Activated CD4-positive, alpha-beta T cell treated with anti-CD3 and anti-CD28 coated beads for 36 hours (primary cell): ENCODE data around the gene NTMT2. TPM values are rescaled to one million over a fixed set of nuclear protein-coding genes. Genes with fewer than 3 reads are reported as not detected.

Experiments
- ATAC-seq: fragments of 200-7000 bp; cut with Tn5 transposase; one replicate; pipeline ENCODE4 v1.10.0; 2021; ENCODE audit warnings: mild to moderate bottlenecking, moderate library complexity
- CTCF ChIA-PET: fragments of 350-600 bp; sonication (Branson Sonifier 250); formaldehyde crosslinking; loops from one replicate; lab custom pipeline; 2021; ENCODE audit warnings: antibody characterized with exemption; lab: Charles Lee
- POLR2A ChIA-PET: fragments of 350-600 bp; sonication (Branson Sonifier 250); formaldehyde crosslinking; loops from one replicate; lab custom pipeline; 2021; ENCODE audit warnings: antibody characterized with exemption, inconsistent platforms; lab: Charles Lee
- DNase-seq: peaks from one replicate; pipeline ENCODE4 v3.0.0-alpha.2; 2020
- H3K27ac Mint-ChIP-seq: one replicate; pipeline ENCODE4 v1.8.0; 2021; ENCODE audit warnings: mixed read lengths
- H3K27me3 Mint-ChIP-seq: one replicate; pipeline ENCODE4 v1.8.0; 2021; ENCODE audit warnings: mixed read lengths
- H3K36me3 Mint-ChIP-seq: one replicate; pipeline ENCODE4 v1.8.0; 2021; ENCODE audit warnings: low read depth, mixed read lengths
- H3K4me1 Mint-ChIP-seq: one replicate; pipeline ENCODE4 v1.8.0; 2021; ENCODE audit warnings: mixed read lengths
- H3K4me3 Mint-ChIP-seq: one replicate; pipeline ENCODE4 v1.8.0; 2021; ENCODE audit warnings: mild to moderate bottlenecking, moderate library complexity, mixed read lengths
- H3K9me3 Mint-ChIP-seq: one replicate; pipeline ENCODE4 v1.8.0; 2021; ENCODE audit warnings: low read depth, mixed read lengths
- intact Hi-C, 2 experiments: fragments of 100-400 bp; cut with DNase I in 1 of 2; cut with micrococcal nuclease in 1 of 2; formaldehyde crosslinking; loops; one replicate each; pipeline versions ENCODE4 v1.14.2 to v1.15.1; 2022 to 2024; cut with DNase I, micrococcal nuclease
- microRNA-seq: library from miRNA; unstranded; fragments of <30 nt; microRNA quantifications from one replicate; pipeline ENCODE4 v1.2.0, GENCODE V29; 2021; ENCODE audit warnings: borderline replicate concordance
- total RNA-seq, 2 experiments: library from RNA; stranded (reverse); gene quantifications; one replicate each; pipeline ENCODE4 v1.2.3, GENCODE V29; 2021

Gene NTMT2
- total RNA-seq, 2 experiments from 2014 or later = not detected

DNA sequence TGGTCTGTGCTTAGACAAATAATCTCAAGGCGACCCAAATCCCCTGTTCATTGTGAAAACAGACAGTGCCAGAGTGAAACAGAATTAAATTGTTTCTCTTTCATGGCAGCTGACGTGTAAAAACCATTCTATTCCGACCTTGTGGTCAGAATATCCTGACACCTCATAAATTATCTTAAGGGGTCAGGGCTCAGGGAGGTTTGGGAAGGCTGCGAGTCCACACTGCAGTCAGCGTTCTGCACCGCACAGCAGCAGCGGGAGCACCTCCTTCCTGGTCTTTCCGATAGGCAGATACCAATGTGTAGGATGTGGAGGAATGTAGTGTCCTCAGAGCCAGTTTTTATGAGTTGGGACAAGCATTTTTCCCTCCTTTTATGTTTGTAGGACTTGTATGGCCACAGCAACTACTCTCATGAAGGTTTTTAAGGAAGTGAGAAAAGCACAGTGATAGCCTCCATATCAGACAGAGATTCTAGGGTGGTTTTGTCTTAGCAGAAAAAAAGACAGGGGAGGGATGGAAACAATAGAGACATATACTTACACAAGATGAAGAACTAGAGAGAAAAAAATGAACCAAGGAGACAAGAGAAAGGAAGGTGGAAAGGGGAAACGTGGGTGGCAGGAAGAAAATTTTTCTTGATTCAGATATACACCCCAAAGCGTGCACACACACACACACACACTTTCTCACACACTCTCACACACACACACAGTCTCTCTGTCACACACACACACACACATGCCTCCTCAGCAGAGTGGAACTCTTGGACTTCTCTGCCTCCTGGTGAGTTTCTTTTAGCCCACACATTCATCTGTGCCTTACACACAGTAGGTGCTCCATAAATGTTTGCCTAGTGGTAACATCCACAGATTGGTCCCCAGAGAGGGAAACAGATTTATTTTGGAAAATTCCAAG is 68.6 kb downstream of the NTMT2 start:
- no peak overlapping the region for H3K4me3 Mint-ChIP-seq

DNA sequence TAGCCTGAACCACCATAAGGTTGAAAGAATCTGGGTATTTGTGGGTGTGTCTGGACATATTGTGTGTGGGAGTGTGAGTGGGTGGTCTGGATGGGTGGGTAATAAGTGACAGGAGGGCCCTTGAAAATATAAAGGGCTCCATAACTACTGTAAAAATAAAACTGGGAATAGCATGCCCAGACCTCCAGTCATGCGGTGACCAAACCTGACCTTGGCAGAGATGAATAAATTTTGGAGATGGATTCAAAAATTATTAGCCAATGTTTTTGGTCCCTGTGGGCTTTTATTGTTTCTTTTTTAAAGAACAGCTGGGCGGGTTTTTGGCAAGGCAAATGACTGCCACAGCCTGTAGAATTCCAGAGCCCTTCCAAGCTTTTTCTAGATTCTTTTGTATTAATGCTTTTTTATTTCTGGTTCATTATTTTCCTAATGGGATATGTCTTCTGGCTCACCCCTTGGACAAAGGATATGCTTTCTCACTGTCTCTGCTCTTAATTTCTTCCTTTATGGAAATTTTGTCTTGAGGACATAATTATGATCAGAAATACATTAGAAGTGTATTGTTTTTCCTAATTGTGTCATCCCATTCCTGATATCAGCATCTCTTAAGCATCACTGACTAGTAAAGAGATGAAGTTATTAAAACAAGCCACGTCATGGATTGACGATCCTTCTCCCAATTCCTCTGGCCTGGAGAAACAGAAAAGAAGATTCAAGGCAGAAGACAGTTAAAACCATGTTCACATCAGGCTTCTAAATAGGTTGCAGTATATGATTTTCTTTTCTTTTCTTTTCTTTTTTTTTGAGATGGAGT is 69.5 kb downstream of the NTMT2 start:
- ATAC-seq = no peak
- Mint-ChIP-seq H3K27ac (no peak overlapping the region), H3K4me1 (peaks cover 7% of the 10 kb centered on the region), H3K4me3 (no peak overlapping the region), H3K9me3 (no peaks in the 10 kb centered on the region), H3K27me3 (peaks cover 34% of the 10 kb centered on the region), H3K36me3 (no peaks in the 10 kb centered on the region)
- ChIA-PET POLR2A (no interaction called here), CTCF (no interaction called here)
- no peak for DNase-seq
- intact Hi-C loops = no loop called here

More for the DNA sequence above, 68.6 kb downstream of the NTMT2 start:
- Mint-ChIP-seq H3K27me3 (peaks cover 37% of the 10 kb centered on the region), H3K9me3 (no peaks in the 10 kb centered on the region), H3K36me3 (no peaks in the 10 kb centered on the region), H3K27ac (no peak overlapping the region), H3K4me1 (peaks cover 7% of the 10 kb centered on the region)
- POLR2A ChIA-PET = no interaction called here
- ATAC-seq (peak; percentile 6), DNase-seq (no peak)
- intact Hi-C loops = no loop called here
- CTCF ChIA-PET = interaction anchor here (0.7 kb wide), 1 partner anchor 111 kb away, joined by 3 read pairs; no protein-coding TSS in a partner anchor

DNA sequence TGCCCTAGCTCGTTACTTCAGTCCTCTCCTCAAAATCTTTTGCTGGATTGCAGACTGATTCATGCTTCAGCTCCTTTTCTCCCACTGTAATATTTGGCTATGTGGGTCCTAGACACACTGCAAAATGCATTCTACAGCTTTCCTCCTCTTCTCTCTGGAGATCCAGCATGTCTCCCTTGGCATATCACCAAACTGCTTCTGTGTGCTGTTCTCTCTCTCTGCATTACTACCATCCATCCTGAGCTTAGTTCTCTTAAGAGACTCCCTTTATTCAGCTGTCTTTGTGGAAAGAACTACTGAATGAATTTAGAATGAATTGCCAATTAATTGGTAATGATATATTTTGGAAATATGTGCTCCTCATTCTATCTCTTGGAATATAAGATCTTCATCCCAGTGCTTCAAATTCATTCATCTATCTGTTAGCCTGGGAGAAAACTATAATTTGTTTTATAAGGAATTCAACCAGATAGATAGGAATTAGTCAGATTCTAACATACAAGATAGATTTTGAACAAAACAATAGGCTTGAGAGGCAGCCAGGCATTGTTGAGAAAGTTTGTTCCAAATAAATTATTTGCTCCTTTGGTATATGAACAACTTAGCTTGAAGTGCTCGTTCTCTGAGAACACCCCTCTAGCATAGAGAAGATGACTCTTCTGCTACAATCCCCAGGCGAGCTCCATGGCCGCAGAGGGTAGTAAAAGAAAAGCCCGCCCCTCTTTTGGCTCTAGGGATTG is 71.9 kb downstream of the NTMT2 start:
- no peaks in the 10 kb centered on the region for H3K9me3 Mint-ChIP-seq
- H3K36me3 Mint-ChIP-seq = no peaks in the 10 kb centered on the region
- POLR2A ChIA-PET = no interaction called here
- peaks cover 30% of the 10 kb centered on the region for H3K27me3 Mint-ChIP-seq
- peaks cover 7% of the 10 kb centered on the region for H3K4me1 Mint-ChIP-seq
- no peak for DNase-seq
- no peak for ATAC-seq
- intact Hi-C loops = no loop called here
- CTCF ChIA-PET = no interaction called here
- no peak overlapping the region for H3K27ac Mint-ChIP-seq
- H3K4me3 Mint-ChIP-seq = no peak overlapping the region

DNA sequence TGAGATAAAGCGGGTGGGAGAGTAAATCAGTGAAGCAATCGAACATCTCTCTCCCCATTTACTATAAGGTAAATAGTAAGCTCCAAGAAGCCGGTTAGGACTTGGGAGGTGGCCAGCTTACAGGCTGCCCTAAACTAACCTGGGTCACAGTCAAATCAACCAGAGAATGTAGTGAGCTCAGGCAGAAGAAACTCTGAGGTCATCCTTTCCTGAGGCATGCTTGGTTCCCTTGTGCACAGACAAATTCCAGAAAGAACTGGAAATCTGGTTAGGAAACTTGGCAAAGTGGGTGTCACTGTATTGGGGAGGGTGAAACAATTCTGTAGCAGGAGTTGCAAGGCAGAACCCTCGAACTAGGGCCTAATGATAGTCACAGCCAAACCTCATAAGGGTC is 72.5 kb downstream of the NTMT2 start:
- peaks cover 33% of the 10 kb centered on the region for H3K27me3 Mint-ChIP-seq
- DNase-seq = no peak
- CTCF ChIA-PET = no interaction called here
- H3K4me3 Mint-ChIP-seq = no peak overlapping the region
- POLR2A ChIA-PET = no interaction called here
- no peak overlapping the region for H3K27ac Mint-ChIP-seq
- H3K9me3 Mint-ChIP-seq = peaks cover under 1% of the 10 kb centered on the region
- no peak for ATAC-seq
- peaks cover 7% of the 10 kb centered on the region for H3K4me1 Mint-ChIP-seq
- intact Hi-C loops = no loop called here
- H3K36me3 Mint-ChIP-seq = no peaks in the 10 kb centered on the region

Small RNAs within 50 kb of the gene (microRNA-seq; reads per million reads assigned to microRNA genes)
- not detected for gene MIR3119-1
- not detected for gene MIR3119-2

Other genes with a start within 250 kb of the NTMT2 start
- 10 to 100 TPM; 10.9 to 11.5 TPM for gene KIFAP3, start 71.3 kb upstream of the NTMT2 start, total RNA-seq